ENCODE results near the gene TEX2.
"Not testable (repeated sequence)": the region's sequence is repeated elsewhere in the genome, so short reads cannot be mapped to it uniquely, and the experiment has no call there.

TEX2 gene

DNA sequence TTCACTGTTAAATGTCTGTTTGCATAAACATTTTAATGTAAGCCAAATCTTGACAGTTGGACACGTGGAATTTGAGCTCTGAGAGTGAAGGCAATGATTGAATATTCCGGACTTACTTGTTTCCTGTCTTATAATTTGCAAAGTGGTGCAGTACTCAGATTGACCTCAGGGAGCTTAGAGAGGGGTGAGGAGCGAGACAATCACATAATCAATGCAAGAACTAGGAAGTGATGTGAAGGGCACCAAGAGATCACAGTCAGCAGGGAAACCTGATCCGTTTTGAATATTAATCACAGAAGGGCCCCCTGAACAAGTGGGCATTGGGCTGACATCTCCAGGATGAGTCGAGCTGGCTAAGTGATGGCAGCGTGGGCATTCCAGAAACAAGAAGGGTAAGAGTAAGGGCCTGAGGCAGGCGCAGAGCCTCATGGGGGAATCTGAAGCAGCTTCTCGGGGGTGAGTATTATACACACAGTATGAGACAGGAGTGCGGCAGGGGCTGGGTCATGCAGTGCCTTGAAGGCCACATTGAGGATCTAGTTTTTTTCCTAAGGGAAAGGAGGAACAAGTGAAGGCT is 26.1 kb downstream of the TEX2 start:
- no peak for DNase-seq (ENCODE audit: low read depth, low spot score)

DNA sequence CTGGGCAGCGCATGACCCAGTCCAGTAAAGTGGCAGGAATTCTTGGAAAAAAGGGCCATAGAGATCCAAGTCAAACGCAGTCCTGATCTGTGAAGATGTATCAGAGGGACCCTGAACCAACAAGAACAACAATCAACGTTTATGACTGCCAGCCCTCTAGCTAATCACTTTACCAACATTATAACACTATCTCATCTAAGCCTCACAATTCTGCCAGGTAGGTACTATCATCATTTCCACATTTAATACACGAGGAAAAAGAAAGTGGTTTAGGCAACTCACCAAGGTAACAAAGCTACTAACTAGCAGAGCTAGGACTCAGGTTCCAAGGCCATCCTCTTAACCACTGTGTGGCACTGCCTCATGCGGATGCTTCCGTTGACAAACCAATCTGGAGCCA is 28.1 kb downstream of the TEX2 start:
- no peak for DNase-seq (ENCODE audit: low read depth, low spot score)

DNA sequence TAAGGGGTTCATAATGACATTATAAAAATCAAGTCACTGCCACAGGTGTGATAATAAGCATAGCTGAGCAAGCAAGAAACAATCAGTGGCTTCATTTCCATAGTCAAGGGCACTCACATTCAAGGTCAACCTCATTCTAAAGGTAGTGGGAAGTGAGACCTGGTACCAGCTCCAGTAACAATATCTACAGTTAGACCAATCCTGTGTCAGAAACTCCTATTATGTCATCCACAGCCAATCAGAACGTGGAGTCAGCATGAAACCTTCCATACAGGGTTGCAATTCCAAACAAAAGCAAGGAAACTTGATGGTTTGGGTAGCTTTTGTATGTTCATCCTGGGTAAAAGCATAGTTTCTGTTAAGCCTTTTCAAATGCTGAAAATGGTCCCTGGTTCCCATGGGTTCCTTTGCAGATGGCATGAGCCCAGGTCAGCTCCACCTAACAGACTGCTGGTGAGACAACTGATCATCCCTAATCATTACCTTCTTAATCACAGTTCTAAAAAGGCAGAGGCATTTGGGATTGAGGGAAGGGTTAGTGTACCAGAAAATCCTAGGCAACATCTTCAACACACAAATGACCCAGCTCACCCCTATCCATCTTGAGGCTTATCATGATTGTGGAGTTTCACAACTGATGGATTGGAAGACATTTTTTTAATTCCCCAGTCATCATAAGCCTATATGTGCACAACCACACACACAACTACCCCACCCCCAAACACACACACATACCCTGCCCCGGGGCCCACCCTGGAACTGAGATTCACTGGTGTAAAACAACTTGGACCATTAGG is 30.4 kb downstream of the TEX2 start:
- DNase-seq (ENCODE audit: low read depth, low spot score), result no peak

DNA sequence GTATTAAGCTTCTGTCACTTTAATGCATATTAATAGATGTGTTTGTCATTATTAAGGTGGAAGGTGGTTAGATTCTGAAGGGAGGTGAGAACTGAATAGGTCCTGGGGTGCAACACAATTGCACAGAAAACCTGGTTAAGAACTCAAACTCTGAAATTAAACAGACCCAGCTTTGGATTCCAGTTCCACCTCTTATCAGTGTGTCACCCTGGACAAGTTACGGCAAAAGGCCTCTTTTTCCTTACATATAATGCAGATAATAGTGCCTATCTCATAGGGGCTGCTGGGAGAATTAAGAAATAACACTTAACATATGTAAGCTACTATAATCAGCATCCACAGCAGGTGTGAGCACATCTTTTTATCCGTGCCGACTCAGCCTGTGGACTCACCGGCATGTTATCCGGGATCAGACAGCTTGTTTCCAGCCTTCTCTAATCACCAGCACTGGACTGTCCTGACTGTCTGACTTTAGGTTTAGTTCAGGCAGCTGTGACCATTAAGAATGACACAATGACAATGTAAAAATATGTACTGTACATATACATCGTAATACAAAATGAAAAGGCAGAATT is 31.4 kb downstream of the TEX2 start:
- no peak for DNase-seq (ENCODE audit: low read depth, low spot score)

DNA sequence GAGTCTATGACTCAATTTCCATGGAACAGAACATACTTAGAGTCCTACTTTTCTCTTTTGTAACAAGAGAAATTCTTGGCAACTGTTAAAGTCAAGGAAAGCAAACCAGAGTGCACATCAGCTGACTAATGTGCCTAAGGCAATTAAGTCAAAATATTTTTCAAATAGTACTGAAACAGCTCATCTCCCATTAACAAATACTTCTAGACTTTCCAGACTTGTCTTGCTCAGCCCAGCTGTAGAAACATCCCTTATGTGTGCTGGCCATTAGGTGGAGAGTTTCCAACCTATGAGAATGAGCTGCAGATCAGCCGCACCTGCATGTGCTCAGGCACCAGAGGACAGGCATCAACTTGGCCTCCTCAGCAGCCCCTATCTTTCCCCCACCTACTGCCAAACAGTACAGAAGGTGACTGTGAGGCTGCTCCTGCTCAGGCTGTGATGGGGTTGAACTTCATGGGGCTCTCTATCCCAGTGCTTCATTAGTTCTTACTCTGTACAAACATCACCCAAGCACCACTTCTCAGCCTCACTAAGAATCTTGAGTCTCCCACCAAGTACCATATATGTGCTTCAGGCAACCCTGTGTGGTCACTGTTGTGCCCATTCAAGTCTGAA is 32.2 kb downstream of the TEX2 start:
- peak; percentile 83 for DNase-seq (ENCODE audit: low read depth, low spot score)

DNA sequence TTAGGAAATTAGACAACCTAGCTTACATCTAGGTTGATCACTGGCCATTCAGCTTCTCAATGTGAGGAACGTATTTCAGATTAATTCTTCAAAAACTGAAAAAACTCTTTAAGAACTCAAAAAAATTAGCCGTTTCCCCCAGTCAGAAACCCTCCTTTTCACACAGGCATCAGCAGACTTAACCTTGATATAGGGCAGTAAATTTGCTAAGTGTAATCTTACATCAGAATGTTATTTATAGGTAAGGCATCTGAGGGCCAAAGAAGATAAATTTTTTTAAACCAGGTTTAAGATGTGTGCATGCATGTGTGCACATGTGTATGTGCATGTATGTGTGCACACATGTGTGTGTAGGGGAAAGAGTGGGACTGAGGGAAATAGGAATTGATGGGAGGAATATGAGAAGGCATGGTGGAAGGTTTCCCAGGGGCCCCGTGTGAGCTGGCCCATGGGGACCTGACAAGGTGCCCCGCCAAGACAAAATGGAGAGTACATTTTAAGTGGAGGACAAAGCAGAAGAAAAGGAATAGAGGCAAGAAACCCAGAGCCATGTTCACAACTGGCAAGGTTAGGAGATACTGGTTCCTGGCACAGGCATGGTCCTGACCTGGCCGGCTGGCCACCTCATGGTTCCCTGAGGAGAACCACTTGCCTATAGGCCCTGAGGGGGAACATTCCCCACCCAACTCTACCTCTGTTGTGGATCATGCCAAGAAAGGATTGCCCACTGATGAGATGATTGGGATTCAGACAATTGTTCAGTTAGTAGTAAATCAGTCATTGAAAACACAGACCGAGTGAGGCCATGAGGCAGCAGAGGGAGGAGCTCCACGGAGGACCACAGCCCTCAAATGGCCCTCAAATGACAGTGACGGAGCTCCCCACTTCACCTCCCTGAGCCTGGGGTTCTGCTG is 33.0 kb downstream of the TEX2 start:
- no peak for DNase-seq (ENCODE audit: low read depth, low spot score)

DNA sequence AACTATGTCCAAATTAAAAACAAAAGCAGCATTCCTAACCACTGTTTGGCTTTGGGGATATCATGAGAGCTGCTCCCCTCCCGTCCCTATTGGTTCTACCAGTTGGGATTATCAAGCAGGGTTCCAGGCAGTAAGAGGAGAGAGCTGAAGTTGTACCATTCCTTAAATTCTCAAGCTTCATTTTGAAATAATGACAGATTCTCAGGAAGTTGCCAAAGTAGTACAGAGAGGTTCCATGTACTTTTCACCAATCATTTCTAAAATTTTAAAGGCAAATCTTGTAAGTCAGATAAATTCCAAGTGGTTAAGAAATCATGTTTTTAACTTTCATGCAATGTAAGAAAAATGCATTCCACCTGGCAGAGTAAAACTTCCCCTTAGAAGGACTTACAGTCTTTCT is 36.9 kb downstream of the TEX2 start:
- no peak for DNase-seq (ENCODE audit: low read depth, low spot score)

DNA sequence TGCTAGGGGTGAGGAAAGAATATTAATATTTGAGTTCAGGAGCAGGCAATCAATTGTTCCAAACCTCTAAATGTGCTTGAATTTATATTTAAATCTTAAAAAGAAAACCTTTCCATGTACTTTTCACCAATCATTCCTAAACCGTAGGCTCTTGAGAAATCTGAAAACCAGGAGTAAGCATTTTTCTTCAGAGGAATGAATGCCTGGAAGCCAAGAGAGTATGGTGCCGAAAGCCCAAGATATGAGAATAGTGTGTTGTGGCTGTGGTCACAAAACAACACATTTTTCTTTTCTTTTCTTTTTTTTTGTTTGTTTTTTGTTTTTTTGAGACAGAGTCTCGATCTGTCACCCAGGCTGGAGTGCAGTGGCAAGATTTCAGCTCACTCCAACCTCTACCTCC is 37.6 kb downstream of the TEX2 start:
- no peak for DNase-seq (ENCODE audit: low read depth, low spot score)

DNA sequence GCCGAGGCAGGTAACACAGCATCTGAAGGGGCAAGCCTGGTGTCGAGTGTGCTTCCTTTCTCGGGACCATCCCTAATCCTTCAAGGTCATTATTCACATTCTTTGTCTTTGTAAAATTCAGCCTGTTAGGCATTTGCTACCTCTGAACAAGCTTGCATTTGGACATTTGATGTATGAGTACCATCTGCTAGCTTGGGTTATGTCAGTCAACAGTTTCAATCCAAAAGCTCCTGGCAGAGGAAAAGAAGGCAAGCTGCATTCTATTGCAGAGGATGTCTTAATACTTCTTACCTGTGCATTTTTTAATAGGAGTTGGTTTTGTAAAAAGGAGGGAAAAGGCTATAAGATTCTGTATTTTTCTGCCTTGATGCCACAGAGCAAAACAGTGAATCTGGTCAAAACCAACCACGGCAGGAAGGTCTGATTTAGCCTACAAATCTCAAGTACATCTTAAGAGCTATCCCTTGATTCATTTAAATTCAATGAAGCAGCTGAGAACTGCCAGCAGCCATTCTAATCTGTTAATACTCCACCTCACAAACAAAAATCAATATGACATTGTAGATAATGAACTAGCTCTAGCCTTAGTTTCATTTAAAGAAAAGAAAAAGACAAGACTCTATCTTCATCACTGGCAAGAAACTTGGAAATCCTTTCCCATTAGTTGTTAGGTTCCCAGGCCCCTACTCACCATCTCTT is 39.0 kb downstream of the TEX2 start:
- DNase-seq (ENCODE audit: low read depth, low spot score), result no peak

DNA sequence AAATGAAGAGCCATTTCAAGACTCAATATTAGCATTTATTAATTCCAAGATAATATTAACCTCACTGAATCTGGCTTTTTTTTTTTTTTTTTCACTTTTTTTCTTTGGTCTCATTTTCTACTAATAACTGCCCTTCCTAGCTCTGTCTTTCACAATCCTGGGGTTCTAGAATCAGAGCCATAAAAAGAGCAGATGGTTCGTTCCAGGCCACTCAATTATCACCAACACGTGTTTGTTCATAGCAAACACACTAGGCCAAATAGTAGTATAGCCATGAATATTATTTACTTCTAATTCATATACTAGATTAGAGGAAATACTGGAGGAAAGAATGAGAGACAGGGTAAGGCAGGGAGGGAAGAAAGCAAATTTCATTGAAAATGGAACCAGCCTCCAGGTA is 39.8 kb downstream of the TEX2 start:
- no peak for DNase-seq (ENCODE audit: low read depth, low spot score)

DNA sequence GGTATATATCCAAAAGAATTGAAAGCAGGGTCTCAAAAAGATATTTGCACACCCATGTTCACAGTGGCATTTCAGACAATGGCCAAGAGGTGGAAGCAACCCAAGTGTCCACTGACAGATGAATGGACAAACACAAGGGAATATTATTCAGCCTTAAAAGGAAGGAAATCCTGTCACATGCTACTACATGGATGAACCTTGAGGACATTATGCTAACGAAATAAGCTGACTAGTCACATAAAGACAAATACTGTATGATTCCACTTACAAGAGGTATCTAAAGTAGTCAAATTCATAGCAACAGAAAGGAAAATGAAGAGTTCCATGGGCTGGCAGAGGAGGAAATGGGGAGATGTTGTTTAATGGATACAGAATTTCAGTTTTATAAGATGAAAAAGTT is 41.4 kb downstream of the TEX2 start:
- DNase-seq (ENCODE audit: low read depth, low spot score), result no peak

DNA sequence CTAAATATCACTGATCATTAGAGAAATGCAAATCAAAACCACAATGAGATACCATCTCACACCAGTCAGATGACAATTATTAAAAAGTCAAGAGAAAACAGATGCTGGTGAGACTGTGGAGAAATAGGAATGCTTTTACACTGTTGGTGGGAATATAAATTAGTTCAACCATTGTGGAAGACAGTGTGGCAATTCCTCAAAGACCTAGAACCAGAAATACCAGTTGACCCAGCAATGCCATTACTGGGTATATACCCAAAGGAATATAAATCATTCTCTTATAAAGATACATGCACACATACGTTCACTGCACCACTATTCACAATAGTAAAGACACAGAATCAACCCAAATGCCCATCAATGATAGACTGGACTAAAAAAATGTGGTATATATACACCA is 42.5 kb downstream of the TEX2 start:
- DNase-seq (ENCODE audit: low read depth, low spot score), result not testable (repeated sequence)

DNA sequence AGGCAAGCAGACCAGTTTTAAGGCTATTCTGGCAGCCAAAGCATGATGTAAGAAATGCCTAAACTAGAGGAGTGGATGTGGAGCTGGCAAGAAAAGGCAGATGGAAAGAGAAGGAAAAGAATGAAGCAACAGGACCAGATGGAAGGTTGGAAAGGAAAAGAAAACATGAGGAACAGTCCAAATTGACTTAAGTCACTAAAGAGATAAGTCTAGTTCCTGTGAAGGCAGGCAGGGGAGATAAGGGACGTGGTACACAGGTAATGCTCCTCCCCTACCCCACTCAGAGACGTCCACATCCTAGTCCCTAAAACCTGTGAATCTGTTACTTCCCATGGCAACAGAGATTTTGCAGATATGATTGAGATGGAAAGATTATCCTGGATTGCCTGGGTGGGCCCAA is 43.5 kb downstream of the TEX2 start:
- DNase-seq (ENCODE audit: low read depth, low spot score), result no peak

DNA sequence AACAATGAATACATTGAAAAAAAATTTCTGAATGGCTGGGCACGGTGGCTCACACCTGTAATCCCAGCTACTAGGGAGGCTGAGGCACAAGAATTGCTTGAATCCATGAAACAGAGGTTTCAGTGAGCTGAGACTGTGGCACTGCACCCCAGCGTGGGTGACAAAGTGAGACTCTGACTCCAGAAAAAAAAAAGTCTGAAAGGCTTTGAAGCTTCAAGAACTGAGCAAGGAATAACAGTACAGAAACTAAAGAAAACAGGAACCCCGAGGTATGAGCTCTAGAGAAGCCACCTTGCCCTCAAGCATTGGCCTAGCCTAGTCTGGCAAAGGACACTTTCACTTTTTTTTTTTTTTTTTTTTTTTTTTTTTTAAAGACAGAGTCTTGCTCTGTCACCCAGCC is 45.0 kb downstream of the TEX2 start:
- no peak for DNase-seq (ENCODE audit: low read depth, low spot score)

DNA sequence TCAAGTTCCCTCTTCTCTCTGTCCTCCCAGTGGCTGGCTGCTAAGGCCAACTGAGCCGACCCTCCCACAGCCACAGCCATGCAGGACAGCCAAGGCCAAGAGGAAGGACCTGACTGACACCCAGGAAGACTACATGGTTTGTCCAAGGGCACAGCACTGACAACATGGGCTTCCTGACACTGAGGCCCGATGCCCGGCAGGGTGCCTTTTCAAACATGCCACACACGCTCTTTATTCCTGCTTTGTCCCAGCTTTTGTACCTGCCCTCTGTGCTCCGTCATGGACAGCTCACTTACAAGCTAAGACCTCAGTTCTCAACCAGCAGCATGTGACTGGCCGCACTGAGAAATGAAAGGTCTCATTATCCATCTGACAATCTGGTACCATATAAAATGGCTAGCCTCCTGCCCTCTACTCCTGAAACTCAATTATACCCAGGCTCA is 45.8 kb downstream of the TEX2 start:
- no peak for DNase-seq (ENCODE audit: low read depth, low spot score)

DNA sequence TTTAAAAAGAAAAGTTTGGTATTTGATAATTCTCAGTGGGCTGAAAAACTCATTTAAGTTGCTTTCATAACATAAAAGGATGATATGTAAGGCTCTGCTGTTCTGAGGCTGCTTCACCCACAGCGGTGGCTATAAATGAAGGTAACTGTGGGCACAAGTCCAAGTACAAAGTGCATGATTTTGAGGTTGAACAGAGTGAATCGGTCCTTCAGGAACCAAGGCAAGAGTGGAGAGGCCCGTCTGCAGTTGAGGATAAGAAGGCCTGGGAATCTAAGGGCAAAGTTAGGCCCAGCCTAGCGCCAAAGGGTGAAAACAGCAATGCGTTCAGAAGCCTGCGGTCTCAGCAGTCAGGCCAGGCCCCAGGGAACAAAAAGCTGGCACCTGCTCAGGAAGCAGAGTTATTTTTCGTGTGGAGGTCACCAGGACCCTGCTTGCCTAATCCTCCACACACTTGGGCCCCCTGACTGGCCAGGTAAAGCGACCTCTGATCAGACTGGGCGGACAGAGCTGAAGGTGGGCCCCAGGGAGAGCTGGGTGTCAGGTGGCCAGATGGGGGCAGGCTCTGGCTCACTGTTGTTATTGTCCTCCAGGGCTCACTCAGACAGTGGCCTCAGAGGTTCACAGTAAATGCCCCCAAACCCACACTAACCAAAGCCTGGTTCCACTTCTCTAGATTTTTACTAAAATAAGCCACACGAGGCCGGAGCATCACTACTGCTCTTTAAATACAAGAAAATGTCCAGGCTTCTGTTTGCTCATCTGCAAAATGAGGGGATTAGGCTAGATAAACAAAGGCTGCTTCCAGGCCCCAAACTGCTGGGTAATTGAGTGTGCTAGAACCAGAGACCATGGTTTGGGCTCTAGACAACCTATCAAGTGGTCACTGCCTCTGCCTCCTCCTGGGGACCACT is 46.5 kb downstream of the TEX2 start:
- DNase-seq (ENCODE audit: low read depth, low spot score), result peak; percentile 54

DNA sequence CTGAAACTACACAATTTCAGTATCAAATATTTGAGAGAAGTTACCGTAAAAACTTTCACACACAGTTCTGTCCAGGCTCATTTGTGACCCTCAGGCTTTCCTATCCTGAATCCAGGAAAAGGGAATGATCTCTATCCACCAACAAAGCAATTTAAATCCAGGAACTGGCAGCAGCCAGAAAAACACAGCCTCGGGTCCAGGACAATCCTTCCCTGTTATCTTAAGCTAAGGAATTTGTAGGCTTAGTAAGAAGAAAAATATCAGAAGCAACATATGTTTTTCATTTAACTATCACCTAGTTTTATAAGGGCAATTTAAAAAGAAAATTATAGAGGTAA is 47.1 kb downstream of the TEX2 start:
- peak; percentile 39 for DNase-seq (ENCODE audit: low read depth, low spot score)

DNA sequence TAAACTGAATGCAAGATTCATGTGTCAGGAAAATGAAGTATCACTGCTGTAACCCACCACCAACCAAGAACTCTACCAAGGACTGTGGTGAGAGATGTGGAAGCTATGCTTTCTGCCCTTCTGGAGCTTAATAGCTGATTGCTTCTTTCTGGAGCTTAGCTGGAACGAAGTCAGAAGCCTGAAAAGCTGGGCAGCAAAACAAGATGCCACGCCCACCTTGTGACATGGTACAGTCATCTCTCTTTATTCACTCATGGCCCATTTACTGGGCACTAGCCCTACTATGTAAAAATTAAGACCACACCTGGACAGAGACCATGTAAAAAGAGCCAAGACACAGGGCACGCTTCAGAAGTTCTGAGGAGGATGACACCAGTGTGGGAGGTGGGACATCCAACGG is 48.1 kb downstream of the TEX2 start:
- no peak for DNase-seq (ENCODE audit: low read depth, low spot score)

DNA sequence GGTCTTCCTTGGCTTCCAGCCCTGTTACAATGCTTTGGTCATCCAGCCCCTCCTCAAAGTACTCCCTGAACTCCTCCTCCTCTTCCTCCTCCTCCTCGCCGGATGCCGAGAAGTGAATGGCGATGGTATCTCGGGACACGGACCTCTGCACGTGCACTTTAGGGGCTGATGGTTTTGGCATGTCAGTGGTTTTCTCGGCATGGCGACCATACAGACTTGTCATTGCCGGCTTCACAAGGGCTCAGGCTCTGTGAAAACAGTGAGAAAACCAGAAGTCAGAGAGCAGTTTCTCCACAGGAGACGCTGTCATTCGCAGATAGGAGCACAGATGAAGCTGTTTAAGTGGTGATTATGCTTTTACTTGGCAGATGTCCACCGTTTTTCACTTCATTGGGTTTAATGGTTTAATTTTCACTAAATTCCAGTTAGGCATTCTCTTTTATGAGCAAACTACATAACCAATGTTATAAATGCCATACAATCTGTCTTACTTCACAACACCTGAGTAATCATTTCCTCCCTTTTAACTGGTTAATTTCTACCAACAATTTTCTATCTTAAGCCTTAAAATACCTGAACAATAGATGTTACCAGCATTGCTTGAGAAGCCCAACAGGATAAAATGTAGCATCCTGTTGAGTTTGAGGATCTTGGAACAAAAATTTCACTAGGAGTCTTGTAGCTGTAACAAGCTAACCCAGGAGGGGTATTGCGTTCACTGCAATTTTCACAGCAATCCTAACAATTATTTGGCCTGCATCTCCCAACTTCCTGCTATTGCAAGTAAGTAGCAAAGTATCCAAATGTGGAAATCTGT is 48.9 kb downstream of the TEX2 start:
- no peak for DNase-seq (ENCODE audit: low read depth, low spot score)

Data from astrocyte of the hippocampus (primary cell).